Naive thymus-derived CD8-positive, alpha-beta T cell (primary cell): Measurements from ENCODE around the gene IRX3. TPM values are rescaled to one million over a fixed set of nuclear protein-coding genes. Genes with fewer than 3 reads are reported as not detected.

Experiments used
- ATAC-seq, 2 donors: fragments of 150-1000 bp; cut with Tn5 transposase in 1 of 2; sonication (Bioruptor Pico), chemical (Tn5 transposase) in 1 of 2; 1 replicate in 1 of 2; 2 replicates in 1 of 2; pipeline ENCODE4 v1.10.0; 2021; ENCODE audit warnings: mild to moderate bottlenecking in 2 of 2, moderate library complexity in 2 of 2
- POLR2A ChIA-PET: fragments of 350-600 bp; sonication (Branson Sonifier 250); formaldehyde crosslinking; loops from one replicate; lab custom pipeline; 2021; ENCODE audit warnings: antibody characterized with exemption; lab: Charles Lee
- DNase-seq, 10 donors: peaks; one replicate each; pipeline versions ENCODE4 v3.0.0 to v3.0.0-alpha.2; 2020 to 2022
- H3K27ac Mint-ChIP-seq, 10 donors: one replicate each; pipeline ENCODE4 v1.8.0; 2020 to 2022; ENCODE audit warnings: mild to moderate bottlenecking in 10 of 10, mixed read lengths in 10 of 10, moderate library complexity in 4 of 10, inconsistent platforms in 1 of 10
- H3K27me3 Mint-ChIP-seq, 5 donors: one replicate each; pipeline ENCODE4 v1.8.0; 2021 to 2022; ENCODE audit warnings: mixed read lengths in 5 of 5
- H3K36me3 Mint-ChIP-seq, 3 donors: one replicate each; pipeline ENCODE4 v1.8.0; 2020 to 2022; ENCODE audit warnings: mixed read lengths in 3 of 3, mild to moderate bottlenecking in 2 of 3, inconsistent platforms in 1 of 3
- H3K4me1 Mint-ChIP-seq, 4 donors: one replicate each; pipeline ENCODE4 v1.8.0; 2021 to 2022; ENCODE audit warnings: mixed read lengths in 4 of 4
- H3K4me3 Mint-ChIP-seq, 10 donors: one replicate each; pipeline ENCODE4 v1.8.0; 2020 to 2022; ENCODE audit warnings: mild to moderate bottlenecking in 10 of 10, mixed read lengths in 10 of 10, moderate library complexity in 6 of 10, inconsistent platforms in 1 of 10
- H3K9me3 Mint-ChIP-seq, 9 donors: one replicate each; pipeline ENCODE4 v1.8.0; 2020 to 2022; ENCODE audit warnings: mixed read lengths in 9 of 9, mild to moderate bottlenecking in 3 of 9, inconsistent platforms in 1 of 9, moderate library complexity in 1 of 9
- polyA plus RNA-seq, 3 donors: library from polyadenylated mRNA; unstranded; fragments of 300-500 nt; fragmentation: Illumina TruSeq; gene quantifications; one replicate each; pipeline ENCODE4 v1.2.3, GENCODE V29; 2021
- total RNA-seq, 8 experiments: library from RNA in 2 of 8; stranded (reverse) in 2 of 8; gene quantifications; one replicate each; pipeline ENCODE4 v1.2.3 and lab custom pipeline; 2021 to 2026

IRX3 gene
- total and polyA plus RNA-seq, 5 experiments from 2014 or later, result not detected

GRCh38 chr16:54289242-54289944 lies 2.8 kb upstream of the IRX3 start:
- Mint-ChIP-seq H3K4me1 (peaks cover 16 to 39% (median 23%) of the 10 kb centered on the region in 4 donors), H3K9me3 (peaks cover 0 to 3% (median 0%) of the 10 kb centered on the region in 9 donors), H3K27me3 (peaks cover 29 to 87% (median 60%) of the 10 kb centered on the region in 5 donors), H3K27ac (no peak overlapping the region), H3K36me3 (peaks cover 0 to 7% (median 5%) of the 10 kb centered on the region in 3 donors), H3K4me3 (peak overlapping the region in 3 of 10 donors; percentile 11 to 39 (median 31))
- DNase-seq (no peak), ATAC-seq (no peak)
- POLR2A ChIA-PET, result no interaction called here

GRCh38 chr16:54288835-54289241 lies 2.3 kb upstream of the IRX3 start:
- peak overlapping the region in 1 of 10 donors; percentile 36 for H3K4me3 Mint-ChIP-seq
- H3K9me3 Mint-ChIP-seq, result peaks cover 0 to 3% (median 0%) of the 10 kb centered on the region in 9 donors
- ATAC-seq (no peak), DNase-seq (no peak)
- peaks cover 26 to 85% (median 54%) of the 10 kb centered on the region in 5 donors for H3K27me3 Mint-ChIP-seq
- peaks cover 0 to 7% (median 4%) of the 10 kb centered on the region in 3 donors for H3K36me3 Mint-ChIP-seq
- POLR2A ChIA-PET, result no interaction called here
- no peak overlapping the region for H3K27ac Mint-ChIP-seq
- peaks cover 16 to 39% (median 23%) of the 10 kb centered on the region in 4 donors for H3K4me1 Mint-ChIP-seq

- H3K9me3 Mint-ChIP-seq, result peaks cover 0 to 3% (median 0%) of the 10 kb centered on the region in 9 donors
- no peak for ATAC-seq
- H3K27me3 Mint-ChIP-seq, result peaks cover 28 to 85% (median 55%) of the 10 kb centered on the region in 5 donors
Measured at GRCh38 chr16:54288030-54288834, 1.6 kb upstream of the IRX3 start.

GRCh38 chr16:54287131-54288029 lies 793 bp upstream of the IRX3 start:
- peaks cover 0 to 10% (median 4%) of the 10 kb centered on the region in 3 donors for H3K36me3 Mint-ChIP-seq
- no peak for ATAC-seq
- no peak overlapping the region for H3K27ac Mint-ChIP-seq
- H3K27me3 Mint-ChIP-seq, result peaks cover 32 to 85% (median 58%) of the 10 kb centered on the region in 5 donors
- peak overlapping the region in 4 of 10 donors; percentile 27 to 63 (median 33) for H3K4me3 Mint-ChIP-seq
- DNase-seq, result no peak
- peaks cover 0 to 1% (median 0%) of the 10 kb centered on the region in 9 donors for H3K9me3 Mint-ChIP-seq
- H3K4me1 Mint-ChIP-seq, result peaks cover 21 to 46% (median 30%) of the 10 kb centered on the region in 4 donors
- POLR2A ChIA-PET, result no interaction called here

More at GRCh38 chr16:54288030-54288834, 1.6 kb upstream of the IRX3 start:
- peak overlapping the region in 5 of 10 donors; percentile 13 to 66 (median 36) for H3K4me3 Mint-ChIP-seq
- peaks cover 0 to 10% (median 4%) of the 10 kb centered on the region in 3 donors for H3K36me3 Mint-ChIP-seq
- no peak for DNase-seq
- H3K4me1 Mint-ChIP-seq, result peaks cover 18 to 42% (median 27%) of the 10 kb centered on the region in 4 donors
- H3K27ac Mint-ChIP-seq, result no peak overlapping the region
- POLR2A ChIA-PET, result no interaction called here

GRCh38 chr16:54286090-54286365 lies 559 bp downstream of the IRX3 start:
- Mint-ChIP-seq H3K36me3 (peaks cover 0 to 9% (median 4%) of the 10 kb centered on the region in 3 donors), H3K27ac (no peak overlapping the region), H3K27me3 (peaks cover 32 to 85% (median 62%) of the 10 kb centered on the region in 5 donors), H3K4me1 (peaks cover 24 to 51% (median 33%) of the 10 kb centered on the region in 4 donors), H3K9me3 (peaks cover 0 to 1% (median 0%) of the 10 kb centered on the region in 9 donors), H3K4me3 (peak overlapping the region in 7 of 10 donors; percentile 61 to 82 (median 68))
- no peak for DNase-seq
- ATAC-seq, result no peak
- POLR2A ChIA-PET, result no interaction called here

GRCh38 chr16:54285414-54286089 lies 1.0 kb downstream of the IRX3 start:
- ATAC-seq (no peak), DNase-seq (no peak)
- Mint-ChIP-seq H3K27ac (peak overlapping the region in 1 of 10 donors; percentile 45), H3K27me3 (peaks cover 34 to 85% (median 62%) of the 10 kb centered on the region in 5 donors), H3K9me3 (no peaks in the 10 kb centered on the region), H3K4me1 (peaks cover 20 to 46% (median 31%) of the 10 kb centered on the region in 4 donors), H3K4me3 (peak overlapping the region in 5 of 10 donors; percentile 24 to 68 (median 36)), H3K36me3 (peaks cover 0 to 5% (median 4%) of the 10 kb centered on the region in 3 donors)
- POLR2A ChIA-PET, result no interaction called here

GRCh38 chr16:54284931-54285413 lies 1.6 kb downstream of the IRX3 start:
- Mint-ChIP-seq H3K9me3 (no peaks in the 10 kb centered on the region), H3K36me3 (peaks cover 0 to 5% (median 4%) of the 10 kb centered on the region in 3 donors), H3K27me3 (peaks cover 38 to 85% (median 62%) of the 10 kb centered on the region in 5 donors), H3K4me3 (peak overlapping the region in 6 of 10 donors; percentile 24 to 68 (median 44)), H3K27ac (peak overlapping the region in 2 of 10 donors; percentile 43 to 45), H3K4me1 (peaks cover 19 to 40% (median 30%) of the 10 kb centered on the region in 4 donors)
- ATAC-seq (no peak), DNase-seq (no peak)
- POLR2A ChIA-PET, result no interaction called here

GRCh38 chr16:54284319-54284930 lies 2.2 kb downstream of the IRX3 start:
- H3K9me3 Mint-ChIP-seq, result no peaks in the 10 kb centered on the region
- H3K36me3 Mint-ChIP-seq, result peaks cover 0 to 3% (median 0%) of the 10 kb centered on the region in 3 donors
- peaks cover 38 to 85% (median 62%) of the 10 kb centered on the region in 5 donors for H3K27me3 Mint-ChIP-seq
- POLR2A ChIA-PET, result interaction anchor here (0.6 kb wide), 1 partner anchor 9 kb away, joined by 3 read pairs; no protein-coding TSS in a partner anchor
- DNase-seq (no peak), ATAC-seq (no peak)
- peak overlapping the region in 1 of 10 donors; percentile 68 for H3K4me3 Mint-ChIP-seq
- peaks cover 17 to 35% (median 27%) of the 10 kb centered on the region in 4 donors for H3K4me1 Mint-ChIP-seq
- H3K27ac Mint-ChIP-seq, result no peak overlapping the region

- POLR2A ChIA-PET, result interaction anchor here (0.6 kb wide), 1 partner anchor 8 kb away, joined by 3 read pairs; no protein-coding TSS in a partner anchor
- Mint-ChIP-seq H3K27ac (no peak overlapping the region), H3K4me3 (peak overlapping the region in 5 of 10 donors; percentile 20 to 61 (median 40)), H3K4me1 (peaks cover 17 to 33% (median 27%) of the 10 kb centered on the region in 4 donors), H3K9me3 (no peaks in the 10 kb centered on the region), H3K27me3 (peaks cover 38 to 81% (median 58%) of the 10 kb centered on the region in 5 donors), H3K36me3 (peaks cover 0 to 3% (median 0%) of the 10 kb centered on the region in 3 donors)
- ATAC-seq, result no peak
- DNase-seq, result no peak
Measured at GRCh38 chr16:54283725-54284318, 2.8 kb downstream of the IRX3 start.

- H3K36me3 Mint-ChIP-seq, result peaks cover 0 to 3% (median 0%) of the 10 kb centered on the region in 3 donors
- POLR2A ChIA-PET, result no interaction called here
- H3K4me1 Mint-ChIP-seq, result peaks cover 17 to 33% (median 23%) of the 10 kb centered on the region in 4 donors
- H3K4me3 Mint-ChIP-seq, result peak overlapping the region in 7 of 10 donors; percentile 2 to 61 (median 45)
- no peaks in the 10 kb centered on the region for H3K9me3 Mint-ChIP-seq
- peaks cover 39 to 74% (median 58%) of the 10 kb centered on the region in 5 donors for H3K27me3 Mint-ChIP-seq
- DNase-seq (peak in 1 of 10 donors; percentile 45), ATAC-seq (no peak)
- peak overlapping the region in 1 of 10 donors; percentile 5 for H3K27ac Mint-ChIP-seq
Measured at GRCh38 chr16:54282928-54283724, 3.5 kb downstream of the IRX3 start.
